Esophagus muscularis mucosa (tissue), 3 donors: ENCODE measurements around the gene GRM5.

Experiments used
- POLR2A ChIP-seq: fragments of 450-650 bp; IDR thresholded peaks from one replicate; pipeline ENCODE4 v1.6.1; 2017; ENCODE audit warnings: antibody characterized with exemption, moderate library complexity, mild to moderate bottlenecking, low read depth
- TF ChIP-seq, protein P1 (sequence below), 3 experiments: fragments of 200-600 bp in 2 of 3; fragments of 450-650 bp in 1 of 3; sonication (generic) in 2 of 3; IDR thresholded peaks; one replicate each; pipeline ENCODE4 v1.5.1; 2017 to 2019; ENCODE audit warnings: antibody characterized with exemption in 3 of 3, mild to moderate bottlenecking in 2 of 3, moderate library complexity in 1 of 3

- TF ChIP-seq, protein P1, sequence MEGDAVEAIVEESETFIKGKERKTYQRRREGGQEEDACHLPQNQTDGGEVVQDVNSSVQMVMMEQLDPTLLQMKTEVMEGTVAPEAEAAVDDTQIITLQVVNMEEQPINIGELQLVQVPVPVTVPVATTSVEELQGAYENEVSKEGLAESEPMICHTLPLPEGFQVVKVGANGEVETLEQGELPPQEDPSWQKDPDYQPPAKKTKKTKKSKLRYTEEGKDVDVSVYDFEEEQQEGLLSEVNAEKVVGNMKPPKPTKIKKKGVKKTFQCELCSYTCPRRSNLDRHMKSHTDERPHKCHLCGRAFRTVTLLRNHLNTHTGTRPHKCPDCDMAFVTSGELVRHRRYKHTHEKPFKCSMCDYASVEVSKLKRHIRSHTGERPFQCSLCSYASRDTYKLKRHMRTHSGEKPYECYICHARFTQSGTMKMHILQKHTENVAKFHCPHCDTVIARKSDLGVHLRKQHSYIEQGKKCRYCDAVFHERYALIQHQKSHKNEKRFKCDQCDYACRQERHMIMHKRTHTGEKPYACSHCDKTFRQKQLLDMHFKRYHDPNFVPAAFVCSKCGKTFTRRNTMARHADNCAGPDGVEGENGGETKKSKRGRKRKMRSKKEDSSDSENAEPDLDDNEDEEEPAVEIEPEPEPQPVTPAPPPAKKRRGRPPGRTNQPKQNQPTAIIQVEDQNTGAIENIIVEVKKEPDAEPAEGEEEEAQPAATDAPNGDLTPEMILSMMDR (IDR thresholded peaks at IDR 0.05), result no peak
- TF ChIP-seq POLR2A, result no peak
Measured at GRCh38 chr11:88529426-88529825, 536.4 kb downstream of the GRM5 start.
